Hepatocyte (in vitro differentiated cells): ENCODE data around the gene GGA3.

Experiments used
- CTCF ChIP-seq: fragments of 200-600 bp; sonication (generic); IDR thresholded peaks from 2 replicates; pipeline ENCODE4 v1.5.1; 2016; ENCODE audit warnings: antibody characterized with exemption, mild to moderate bottlenecking; ENCODE audit not compliant: poor library complexity
- EZH2phosphoT487 ChIP-seq: fragments of 200-600 bp; sonication (generic); IDR thresholded peaks from one replicate; pipeline ENCODE4 v1.6.1; 2018; ENCODE audit warnings: antibody characterized with exemption, mild to moderate bottlenecking, low read depth, moderate library complexity; ENCODE audit not compliant: unreplicated experiment, severe bottlenecking

GRCh38 chr17:75228847-75229246 is 32.6 kb downstream of the GGA3 start:
- TF ChIP-seq CTCF (no peak), EZH2phosphoT487 (no peak)
